GM12875 (cell line): Measurements from ENCODE around the gene FTCD.
"Not testable (repeated sequence)": the region's sequence is repeated elsewhere in the genome, so short reads cannot be mapped to it uniquely, and the experiment has no call there.

Experiments used
- H3K4me3 ChIP-seq: one replicate; pipeline ENCODE4 v1.5.1; 2011; ENCODE audit warnings: low read depth, low read length, control low read depth
- TF ChIP-seq, protein P1 (sequence below): IDR thresholded peaks from 2 replicates; pipeline ENCODE4 v1.5.1; 2011; ENCODE audit warnings: low read depth, mild to moderate bottlenecking, control low read depth, inconsistent platforms, low read length, moderate library complexity, borderline replicate concordance; ENCODE audit not compliant: insufficient read depth

Gene FTCD

GRCh38 chr21:46144464-46145070 lies 10.8 kb downstream of the FTCD start:
- no peak overlapping the region for H3K4me3 ChIP-seq

DNA sequence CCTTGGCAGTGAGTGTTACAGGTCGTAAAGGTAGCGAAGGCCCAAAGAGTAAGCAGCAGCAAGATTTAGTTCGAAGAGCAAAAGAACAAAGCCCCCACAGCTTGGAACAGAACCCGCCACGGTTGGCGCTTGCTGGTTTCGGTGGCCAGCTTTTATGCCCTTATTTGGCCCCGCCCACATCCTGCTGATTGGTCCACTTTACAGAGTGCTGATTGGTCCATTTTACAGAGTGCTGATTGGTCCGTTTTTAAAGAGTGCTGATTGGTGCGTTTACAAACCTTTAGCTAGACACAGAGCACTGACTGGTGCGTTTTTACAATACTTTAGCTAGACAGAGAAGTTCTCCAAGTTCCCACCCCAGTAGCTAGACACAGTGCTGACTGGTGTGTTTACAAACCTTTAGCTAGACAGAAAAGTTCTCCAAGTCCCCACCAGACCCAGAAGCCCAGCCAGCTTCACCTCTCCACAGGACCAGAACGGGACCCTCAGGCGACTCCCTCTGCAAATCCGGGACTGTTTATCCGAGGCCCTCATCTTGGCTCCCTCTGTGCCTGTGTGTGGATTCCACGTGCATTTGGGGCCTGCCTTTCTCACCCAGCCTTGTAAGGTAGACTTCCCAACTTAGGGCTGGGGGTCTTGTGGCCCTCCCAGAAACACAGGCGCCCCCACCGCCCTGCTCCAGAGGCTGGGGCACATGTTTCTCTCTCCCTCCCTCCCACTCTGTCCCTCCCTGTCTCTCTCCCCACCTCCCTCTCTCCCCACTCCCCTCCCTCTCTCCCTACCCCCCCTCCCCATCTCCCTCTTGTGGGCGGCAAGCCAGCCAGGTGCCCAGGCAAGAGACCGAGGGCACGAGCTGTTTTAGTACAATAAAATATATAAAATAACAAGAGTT lies 12.6 kb downstream of the FTCD start:
- TF ChIP-seq, protein P1, sequence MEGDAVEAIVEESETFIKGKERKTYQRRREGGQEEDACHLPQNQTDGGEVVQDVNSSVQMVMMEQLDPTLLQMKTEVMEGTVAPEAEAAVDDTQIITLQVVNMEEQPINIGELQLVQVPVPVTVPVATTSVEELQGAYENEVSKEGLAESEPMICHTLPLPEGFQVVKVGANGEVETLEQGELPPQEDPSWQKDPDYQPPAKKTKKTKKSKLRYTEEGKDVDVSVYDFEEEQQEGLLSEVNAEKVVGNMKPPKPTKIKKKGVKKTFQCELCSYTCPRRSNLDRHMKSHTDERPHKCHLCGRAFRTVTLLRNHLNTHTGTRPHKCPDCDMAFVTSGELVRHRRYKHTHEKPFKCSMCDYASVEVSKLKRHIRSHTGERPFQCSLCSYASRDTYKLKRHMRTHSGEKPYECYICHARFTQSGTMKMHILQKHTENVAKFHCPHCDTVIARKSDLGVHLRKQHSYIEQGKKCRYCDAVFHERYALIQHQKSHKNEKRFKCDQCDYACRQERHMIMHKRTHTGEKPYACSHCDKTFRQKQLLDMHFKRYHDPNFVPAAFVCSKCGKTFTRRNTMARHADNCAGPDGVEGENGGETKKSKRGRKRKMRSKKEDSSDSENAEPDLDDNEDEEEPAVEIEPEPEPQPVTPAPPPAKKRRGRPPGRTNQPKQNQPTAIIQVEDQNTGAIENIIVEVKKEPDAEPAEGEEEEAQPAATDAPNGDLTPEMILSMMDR: no peak
- no peak overlapping the region for H3K4me3 ChIP-seq

More at GRCh38 chr21:46144464-46145070, 10.8 kb downstream of the FTCD start:
- TF ChIP-seq, protein P1: no peak

- TF ChIP-seq, protein P1: no peak
- no peak overlapping the region for H3K4me3 ChIP-seq
Observed at GRCh38 chr21:46141767-46142581, 13.4 kb downstream of the FTCD start.

- H3K4me3 ChIP-seq: not testable (repeated sequence)
Observed at GRCh38 chr21:46140352-46141003, 14.9 kb downstream of the FTCD start.

DNA sequence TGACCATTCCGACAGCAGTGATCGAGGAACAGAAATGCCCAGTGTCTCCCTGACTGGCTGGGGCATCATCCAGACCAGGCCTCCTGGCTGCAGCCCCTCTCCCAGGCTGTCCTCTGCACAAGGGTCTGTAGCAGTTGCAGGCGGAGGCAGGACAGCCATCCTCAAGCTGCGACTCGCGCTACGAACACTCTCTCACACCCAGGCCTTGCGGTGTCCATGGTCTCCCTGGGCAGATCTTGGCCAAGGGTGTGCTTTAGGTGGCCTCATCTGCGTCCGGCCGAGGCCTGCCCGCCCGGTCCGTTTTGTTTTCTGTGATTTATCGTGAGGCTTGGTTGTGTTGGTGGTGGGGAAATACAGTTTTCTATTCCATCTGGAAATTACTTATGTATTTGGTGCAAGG lies 15.7 kb downstream of the FTCD start:
- TF ChIP-seq, protein P1: no peak
- no peak overlapping the region for H3K4me3 ChIP-seq

- TF ChIP-seq, protein P1: no peak
- H3K4me3 ChIP-seq: no peak overlapping the region
Observed at GRCh38 chr21:46138383-46138970, 16.9 kb downstream of the FTCD start.
